ENCODE data around the gene COQ9. TPM values are rescaled to one million over a fixed set of nuclear protein-coding genes. Genes with fewer than 3 reads are reported as not detected.

Gene COQ9
- total RNA-seq, 1 experiment from 2014 or later = 62.7 TPM

DNA sequence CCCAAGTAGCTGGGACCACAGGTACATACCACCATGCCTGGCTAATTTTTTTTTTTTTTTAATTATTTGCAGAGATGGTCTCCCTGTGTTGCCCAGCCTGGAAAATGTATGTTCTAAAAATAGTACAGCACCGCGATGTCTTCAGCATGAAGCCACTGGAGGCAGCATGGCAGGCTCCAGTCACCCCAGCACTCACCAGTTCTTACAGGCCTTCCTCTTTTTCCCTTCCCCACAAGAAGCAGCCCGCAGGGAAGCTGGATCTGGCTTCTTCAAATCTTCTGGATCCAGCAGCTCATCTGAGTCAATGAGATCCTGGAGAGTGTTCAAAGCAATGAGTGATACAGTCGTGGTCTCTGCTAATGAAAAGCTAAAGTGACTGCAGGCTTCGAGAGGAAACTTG, 16.3 kb upstream of the COQ9 start:
- intact Hi-C loops (cut with micrococcal nuclease) = no loop called here
- no peaks in the 10 kb centered on the region for H3K9me2 ChIP-seq (ENCODE audit: insufficient read depth)
- BruUV-seq (replicated peaks) = no TSS peak
- ATAC-seq (no peak), DNase-seq (ENCODE audit: low read depth, low spot score) (no peak)
- H3K27ac ChIP-seq (ENCODE audit: low read depth, low read length) = no peak overlapping the region
- peaks cover 62 to 64% of the 10 kb centered on the region in 2 experiments for H3K36me3 ChIP-seq (ENCODE audit: control insufficient read depth in 1 of 2, insufficient read depth in 2 of 2, low read length in 2 of 2)
- TF ChIP-seq POLR2A (IDR thresholded peaks at IDR 0.05; ENCODE audit: borderline replicate concordance, extremely low read depth, insufficient read depth, insufficient read length) = no peak
- TF ChIP-seq, protein P1, sequence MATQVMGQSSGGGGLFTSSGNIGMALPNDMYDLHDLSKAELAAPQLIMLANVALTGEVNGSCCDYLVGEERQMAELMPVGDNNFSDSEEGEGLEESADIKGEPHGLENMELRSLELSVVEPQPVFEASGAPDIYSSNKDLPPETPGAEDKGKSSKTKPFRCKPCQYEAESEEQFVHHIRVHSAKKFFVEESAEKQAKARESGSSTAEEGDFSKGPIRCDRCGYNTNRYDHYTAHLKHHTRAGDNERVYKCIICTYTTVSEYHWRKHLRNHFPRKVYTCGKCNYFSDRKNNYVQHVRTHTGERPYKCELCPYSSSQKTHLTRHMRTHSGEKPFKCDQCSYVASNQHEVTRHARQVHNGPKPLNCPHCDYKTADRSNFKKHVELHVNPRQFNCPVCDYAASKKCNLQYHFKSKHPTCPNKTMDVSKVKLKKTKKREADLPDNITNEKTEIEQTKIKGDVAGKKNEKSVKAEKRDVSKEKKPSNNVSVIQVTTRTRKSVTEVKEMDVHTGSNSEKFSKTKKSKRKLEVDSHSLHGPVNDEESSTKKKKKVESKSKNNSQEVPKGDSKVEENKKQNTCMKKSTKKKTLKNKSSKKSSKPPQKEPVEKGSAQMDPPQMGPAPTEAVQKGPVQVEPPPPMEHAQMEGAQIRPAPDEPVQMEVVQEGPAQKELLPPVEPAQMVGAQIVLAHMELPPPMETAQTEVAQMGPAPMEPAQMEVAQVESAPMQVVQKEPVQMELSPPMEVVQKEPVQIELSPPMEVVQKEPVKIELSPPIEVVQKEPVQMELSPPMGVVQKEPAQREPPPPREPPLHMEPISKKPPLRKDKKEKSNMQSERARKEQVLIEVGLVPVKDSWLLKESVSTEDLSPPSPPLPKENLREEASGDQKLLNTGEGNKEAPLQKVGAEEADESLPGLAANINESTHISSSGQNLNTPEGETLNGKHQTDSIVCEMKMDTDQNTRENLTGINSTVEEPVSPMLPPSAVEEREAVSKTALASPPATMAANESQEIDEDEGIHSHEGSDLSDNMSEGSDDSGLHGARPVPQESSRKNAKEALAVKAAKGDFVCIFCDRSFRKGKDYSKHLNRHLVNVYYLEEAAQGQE (IDR thresholded peaks at IDR 0.05; ENCODE audit: low read depth) = no peak
- TF ChIP-seq FOSL1 (IDR thresholded peaks at IDR 0.05; ENCODE audit: low read depth) = no peak
- TF ChIP-seq, protein P2, sequence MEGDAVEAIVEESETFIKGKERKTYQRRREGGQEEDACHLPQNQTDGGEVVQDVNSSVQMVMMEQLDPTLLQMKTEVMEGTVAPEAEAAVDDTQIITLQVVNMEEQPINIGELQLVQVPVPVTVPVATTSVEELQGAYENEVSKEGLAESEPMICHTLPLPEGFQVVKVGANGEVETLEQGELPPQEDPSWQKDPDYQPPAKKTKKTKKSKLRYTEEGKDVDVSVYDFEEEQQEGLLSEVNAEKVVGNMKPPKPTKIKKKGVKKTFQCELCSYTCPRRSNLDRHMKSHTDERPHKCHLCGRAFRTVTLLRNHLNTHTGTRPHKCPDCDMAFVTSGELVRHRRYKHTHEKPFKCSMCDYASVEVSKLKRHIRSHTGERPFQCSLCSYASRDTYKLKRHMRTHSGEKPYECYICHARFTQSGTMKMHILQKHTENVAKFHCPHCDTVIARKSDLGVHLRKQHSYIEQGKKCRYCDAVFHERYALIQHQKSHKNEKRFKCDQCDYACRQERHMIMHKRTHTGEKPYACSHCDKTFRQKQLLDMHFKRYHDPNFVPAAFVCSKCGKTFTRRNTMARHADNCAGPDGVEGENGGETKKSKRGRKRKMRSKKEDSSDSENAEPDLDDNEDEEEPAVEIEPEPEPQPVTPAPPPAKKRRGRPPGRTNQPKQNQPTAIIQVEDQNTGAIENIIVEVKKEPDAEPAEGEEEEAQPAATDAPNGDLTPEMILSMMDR (IDR thresholded peaks at IDR 0.05 in 2 of 3, conservative IDR thresholded peaks at IDR 0.05 in 1 of 3; ENCODE audit: borderline replicate concordance in 1 of 3, insufficient read depth in 1 of 3, low read depth in 2 of 3, low read length in 2 of 3) = no peak
- no peak for TF ChIP-seq ELF1 (IDR thresholded peaks at IDR 0.05; ENCODE audit: borderline replicate concordance, low read depth)
- TF ChIP-seq EZH2 (IDR thresholded peaks at IDR 0.05) = no peak
- TF ChIP-seq, protein P3, sequence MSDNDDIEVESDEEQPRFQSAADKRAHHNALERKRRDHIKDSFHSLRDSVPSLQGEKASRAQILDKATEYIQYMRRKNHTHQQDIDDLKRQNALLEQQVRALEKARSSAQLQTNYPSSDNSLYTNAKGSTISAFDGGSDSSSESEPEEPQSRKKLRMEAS (IDR thresholded peaks at IDR 0.05) = no peak
- TF ChIP-seq ZNF274 (IDR thresholded peaks at IDR 0.05; ENCODE audit: low read depth, low read length) = no peak
- TF ChIP-seq SP1 (IDR thresholded peaks at IDR 0.05; ENCODE audit: low read depth) = no peak
- TF ChIP-seq, protein P4, sequence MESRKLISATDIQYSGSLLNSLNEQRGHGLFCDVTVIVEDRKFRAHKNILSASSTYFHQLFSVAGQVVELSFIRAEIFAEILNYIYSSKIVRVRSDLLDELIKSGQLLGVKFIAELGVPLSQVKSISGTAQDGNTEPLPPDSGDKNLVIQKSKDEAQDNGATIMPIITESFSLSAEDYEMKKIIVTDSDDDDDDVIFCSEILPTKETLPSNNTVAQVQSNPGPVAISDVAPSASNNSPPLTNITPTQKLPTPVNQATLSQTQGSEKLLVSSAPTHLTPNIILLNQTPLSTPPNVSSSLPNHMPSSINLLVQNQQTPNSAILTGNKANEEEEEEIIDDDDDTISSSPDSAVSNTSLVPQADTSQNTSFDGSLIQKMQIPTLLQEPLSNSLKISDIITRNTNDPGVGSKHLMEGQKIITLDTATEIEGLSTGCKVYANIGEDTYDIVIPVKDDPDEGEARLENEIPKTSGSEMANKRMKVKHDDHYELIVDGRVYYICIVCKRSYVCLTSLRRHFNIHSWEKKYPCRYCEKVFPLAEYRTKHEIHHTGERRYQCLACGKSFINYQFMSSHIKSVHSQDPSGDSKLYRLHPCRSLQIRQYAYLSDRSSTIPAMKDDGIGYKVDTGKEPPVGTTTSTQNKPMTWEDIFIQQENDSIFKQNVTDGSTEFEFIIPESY (IDR thresholded peaks at IDR 0.05; ENCODE audit: extremely low read depth, insufficient replicate concordance, low read length) = no peak
- no peak for TF ChIP-seq SRF (IDR thresholded peaks at IDR 0.05; ENCODE audit: low read depth)
- no peak for TF ChIP-seq EGR1 (IDR thresholded peaks at IDR 0.05; ENCODE audit: low read depth)
- TF ChIP-seq, protein P5, sequence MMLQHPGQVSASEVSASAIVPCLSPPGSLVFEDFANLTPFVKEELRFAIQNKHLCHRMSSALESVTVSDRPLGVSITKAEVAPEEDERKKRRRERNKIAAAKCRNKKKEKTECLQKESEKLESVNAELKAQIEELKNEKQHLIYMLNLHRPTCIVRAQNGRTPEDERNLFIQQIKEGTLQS (IDR thresholded peaks at IDR 0.05) = no peak
- TF ChIP-seq TCF7L2 (IDR thresholded peaks at IDR 0.05; ENCODE audit: borderline replicate concordance, extremely low read depth, insufficient read depth, insufficient read length) = no peak
- TF ChIP-seq SIN3A (IDR thresholded peaks at IDR 0.05; ENCODE audit: low read depth) = no peak
- TF ChIP-seq YY1 (IDR thresholded peaks at IDR 0.05; ENCODE audit: extremely low read depth, insufficient replicate concordance, low read depth, low read length) = no peak
- no peak overlapping the region for H3K4me2 ChIP-seq (ENCODE audit: low read length)
- no peaks in the 10 kb centered on the region for H3K79me2 ChIP-seq (ENCODE audit: insufficient read depth, low read length)
- RAD21 ChIA-PET (ENCODE audit: low non-redundant PET in 1 of 2, low total read pairs in 2 of 2, uncharacterized antibody in 2 of 2, unreplicated experiment in 2 of 2) = no interaction called here
- H4K20me1 ChIP-seq (ENCODE audit: insufficient read depth) = no peaks in the 10 kb centered on the region
- no peak overlapping the region for H3K9ac ChIP-seq (ENCODE audit: low read length)
- CTCF ChIA-PET = interaction anchor here (1.2 kb wide), 1 partner anchor 12 kb away, joined by 3 read pairs; no protein-coding TSS in a partner anchor
- no peak overlapping the region for H2AFZ ChIP-seq (ENCODE audit: low read depth, low read length, poor library complexity, severe bottlenecking)
- H3K9me3 ChIP-seq (ENCODE audit: control insufficient read depth in 1 of 2, insufficient read depth in 1 of 2, low read depth in 1 of 2, low read length in 2 of 2) = no peaks in the 10 kb centered on the region
- H3K4me3 ChIP-seq (replicated peaks in 1 of 2; ENCODE audit: low read depth in 1 of 2, low read length in 2 of 2) = no peak overlapping the region
- H3K27me3 ChIP-seq (ENCODE audit: insufficient read depth, low read length) = no peaks in the 10 kb centered on the region
- POLR2A ChIA-PET = no interaction called here
- no peaks in the 10 kb centered on the region for H3K4me1 ChIP-seq (ENCODE audit: control insufficient read depth in 1 of 2, insufficient read depth in 2 of 2, low read length in 2 of 2)
